OCI-LY3 (cell line): ENCODE data around the gene SPATA31D1.

Experiments
- CTCF ChIP-seq: fragments of 200-600, 300-600 bp; sonication (generic); IDR thresholded peaks from 2 replicates; pipeline ENCODE4 v1.5.1; 2014; ENCODE audit warnings: antibody characterized with exemption, low read length, low read depth
- EZH2phosphoT487 ChIP-seq: fragments of 200-600 bp; shearing (Covaris generic); IDR thresholded peaks from 2 replicates; pipeline ENCODE4 v1.6.1; 2018; ENCODE audit warnings: antibody characterized with exemption, mixed run types, low read depth

GRCh38 chr9:81980568-81980967, 8.0 kb upstream of the SPATA31D1 start:
- TF ChIP-seq CTCF (no peak), EZH2phosphoT487 (no peak)
